K562 (cell line): ENCODE data around the gene GPR107. TPM values are rescaled to one million over a fixed set of nuclear protein-coding genes. Genes with fewer than 3 reads are reported as not detected.

Experiments used
- ATAC-seq: fragments of 200-7000 bp; cut with Tn5 transposase; 3 replicates; pipeline ENCODE4 v1.9.1; 2020; ENCODE audit warnings: moderate library complexity
- BruUV-seq: library from RNA; stranded (reverse); fragments of 400-500 nt; replicated peaks from 2 replicates; lab custom pipeline; 2021; lab: Mats Ljungman, UMichigan
- CTCF ChIA-PET: fragments of 300-600 bp; formaldehyde crosslinking; extraction: SDS; loops from one replicate; lab custom pipeline; 2021; ENCODE audit warnings: low intra/inter-chr PET ratio; lab: Yijun Ruan, JAX
- POLR2A ChIA-PET: fragments of 300-600, 350-650 bp; sonication (Branson Sonifier 250); formaldehyde crosslinking; extraction: SDS; loops from one replicate; lab custom pipeline; 2021; ENCODE audit warnings: antibody characterized with exemption, inconsistent platforms; lab: Yijun Ruan, JAX
- DNase-seq, 4 experiments: peaks; one replicate each; pipeline versions ENCODE4 v3.0.0 to v3.0.0-alpha.2; 2011 to 2018; ENCODE audit warnings: low spot score in 3 of 4, mixed read lengths in 3 of 4; ENCODE audit errors: extremely low read depth in 1 of 4
- FAIRE-seq: peaks from 2 replicates; lab custom pipeline; 2011; peaks lifted over from hg19 to GRCh38; lab: Jason Lieb, UNC
- H2AFZ ChIP-seq: 2 replicates; pipeline ENCODE4 v1.6.0; 2011; ENCODE audit warnings: low read depth, low read length, control low read depth, inconsistent platforms
- H3K27ac ChIP-seq: fragments of 200-600 bp; 3 replicates; pipeline ENCODE4 v1.8.0; 2011; ENCODE audit warnings: low read depth, mild to moderate bottlenecking, control low read depth, inconsistent platforms, low read length, moderate library complexity, mixed read lengths; ENCODE audit errors: extremely low read depth
- H3K27me3 ChIP-seq, 2 experiments: fragments of 300-600 bp in 1 of 2; 2 replicates in 1 of 2; 3 replicates in 1 of 2; pipeline versions ENCODE4 v1.6.0 to v1.8.0; 2011; ENCODE audit warnings: inconsistent platforms in 2 of 2, low read length in 2 of 2, mild to moderate bottlenecking in 1 of 2, mixed read lengths in 1 of 2, moderate library complexity in 1 of 2; ENCODE audit not compliant: control insufficient read depth in 2 of 2, insufficient read depth in 2 of 2
- H3K36me3 ChIP-seq: fragments of 300-600 bp; 3 replicates; pipeline ENCODE4 v1.8.0; 2011; ENCODE audit warnings: mild to moderate bottlenecking, low read length, inconsistent platforms; ENCODE audit not compliant: control insufficient read depth, insufficient read depth
- H3K4me1 ChIP-seq, 2 experiments: fragments of 200-600 bp in 1 of 2; replicated peaks in 1 of 2; 2 replicates in 1 of 2; 3 replicates in 1 of 2; pipeline versions ENCODE4 v1.5.1 to v1.8.0; 2011; ENCODE audit warnings: inconsistent platforms in 2 of 2, low read length in 2 of 2, mild to moderate bottlenecking in 1 of 2, mixed read lengths in 1 of 2, moderate library complexity in 1 of 2; ENCODE audit not compliant: control insufficient read depth in 2 of 2, insufficient read depth in 2 of 2
- H3K4me2 ChIP-seq: 2 replicates; pipeline ENCODE4 v1.6.1; 2011; ENCODE audit warnings: low read length, control low read depth, inconsistent platforms, mixed read lengths; ENCODE audit not compliant: insufficient read depth
- H3K4me3 ChIP-seq: fragments of 200-600 bp; sonication (generic), shearing (Covaris generic); 2 replicates; pipeline ENCODE4 v1.5.1; 2016; ENCODE audit warnings: control low read depth, inconsistent platforms
- H3K79me2 ChIP-seq: fragments of 200-600 bp; 3 replicates; pipeline ENCODE4 v1.8.0; 2011; ENCODE audit warnings: low read length, inconsistent platforms; ENCODE audit not compliant: control insufficient read depth, insufficient read depth
- H3K9ac ChIP-seq, 2 experiments: 2 replicates each; pipeline versions ENCODE4 v1.6.0 to v1.6.1; 2011; ENCODE audit warnings: low read depth in 2 of 2, low read length in 2 of 2, control low read depth in 1 of 2, inconsistent platforms in 1 of 2, mild to moderate bottlenecking in 1 of 2, mixed read lengths in 1 of 2; ENCODE audit not compliant: insufficient read depth in 1 of 2
- H3K9me1 ChIP-seq: one replicate; pipeline ENCODE4 v1.6.0; 2011; ENCODE audit warnings: inconsistent platforms, mild to moderate bottlenecking, low read length, moderate library complexity; ENCODE audit not compliant: control insufficient read depth, insufficient read depth
- H3K9me3 ChIP-seq: replicated peaks from 2 replicates; pipeline ENCODE4 v1.5.1; 2011; ENCODE audit warnings: low read depth, low read length, inconsistent platforms; ENCODE audit not compliant: control insufficient read depth, insufficient read depth
- H4K20me1 ChIP-seq: replicated peaks from 2 replicates; pipeline ENCODE4 v1.6.1; 2011; ENCODE audit warnings: low read length, inconsistent platforms, mixed read lengths; ENCODE audit not compliant: control insufficient read depth, insufficient read depth
- EWSR1 ChIP-seq: fragments of 450-650 bp; IDR thresholded peaks from 2 replicates; pipeline ENCODE4 v1.6.1; 2018; ENCODE audit warnings: borderline replicate concordance, mild to moderate bottlenecking, low read depth, moderate library complexity; ENCODE audit not compliant: partially characterized antibody
- MGA ChIP-seq: fragments of 450-650 bp; IDR thresholded peaks from 2 replicates; pipeline ENCODE4 v1.6.1; 2016; ENCODE audit warnings: mild to moderate bottlenecking, moderate library complexity
- TCF3 ChIP-seq: sonication (generic); formaldehyde crosslinking; IDR thresholded peaks from 2 replicates; pipeline ENCODE4 v1.4.0; 2020; ENCODE audit warnings: mild to moderate bottlenecking, missing genetic modification reagents
- YBX1 ChIP-seq: fragments of 450-650 bp; IDR thresholded peaks from 2 replicates; pipeline ENCODE4 v1.7.1; 2016; ENCODE audit warnings: mild to moderate bottlenecking
- ZNF316 ChIP-seq: fragments of 450-650 bp; IDR thresholded peaks from 2 replicates; pipeline ENCODE4 v1.6.1; 2016
- ZNF384 ChIP-seq: IDR thresholded peaks from 2 replicates; pipeline ENCODE4 v1.6.1; 2012; ENCODE audit warnings: low read depth, low read length, improper control_type of control experiment
- ZNF512 ChIP-seq: IDR thresholded peaks from 2 replicates; pipeline ENCODE4 v1.6.1; 2016; ENCODE audit warnings: missing genetic modification characterization, missing compliant biosample characterization
- WGBS: fragments of 100-300 bp; shearing (Covaris generic); methylation state at CpG from one replicate; pipeline ENCODE4 v1.1.6; 2016; ENCODE audit warnings: low coverage, mixed read lengths; ENCODE audit not compliant: insufficient coverage; ENCODE audit errors: missing lambda C conversion rate; 5-methylcytosine and 5-hydroxymethylcytosine counted together
- in situ Hi-C: fragments of 300-500 bp; cut with MboI; formaldehyde crosslinking; loops from 4 replicates; pipeline ENCODE4 v1.15.0; 2018; ENCODE audit warnings: inconsistent platforms, mixed read lengths
- intact Hi-C: fragments of 100-400 bp; cut with micrococcal nuclease; formaldehyde crosslinking; loops from 2 replicates; pipeline ENCODE4 v1.14.2; 2022
- polyA plus RNA-seq, 8 experiments: library from polyadenylated mRNA; depleted of rRNA in 4 of 8; stranded (reverse) in 5 of 8; unstranded in 3 of 8; fragments of >200 nt; fragmentation: Nextera tagmentation in 2 of 8; fragmentation: Illumina TruSeq in 1 of 8; extraction: Ambion mirVana in 2 of 8; extraction: Trizol in 1 of 8; gene quantifications; 2 replicates each; pipeline versions ENCODE4 v1.2.1 to v1.2.3, GENCODE V29; 2011 to 2014; ENCODE audit warnings: inconsistent platforms in 1 of 8, missing spikeins in 1 of 8
- total RNA-seq, 7 experiments: library from RNA; depleted of rRNA in 6 of 7; stranded (reverse); fragments of >200 nt in 6 of 7; fragmentation: Illumina TruSeq in 2 of 7; extraction: Trizol in 2 of 7; gene quantifications; 2 replicates each; pipeline versions ENCODE4 v1.2.1 to v1.2.3, GENCODE V29; 2011 to 2021; ENCODE audit warnings: low replicate concordance in 1 of 7

Gene GPR107
- total and polyA plus RNA-seq, 9 of the 15 experiments (the other 6 are each of a cell fraction or from before 2014, with no cell fraction given), result 3.2 to 34.6 (median 14.4) TPM

DNA sequence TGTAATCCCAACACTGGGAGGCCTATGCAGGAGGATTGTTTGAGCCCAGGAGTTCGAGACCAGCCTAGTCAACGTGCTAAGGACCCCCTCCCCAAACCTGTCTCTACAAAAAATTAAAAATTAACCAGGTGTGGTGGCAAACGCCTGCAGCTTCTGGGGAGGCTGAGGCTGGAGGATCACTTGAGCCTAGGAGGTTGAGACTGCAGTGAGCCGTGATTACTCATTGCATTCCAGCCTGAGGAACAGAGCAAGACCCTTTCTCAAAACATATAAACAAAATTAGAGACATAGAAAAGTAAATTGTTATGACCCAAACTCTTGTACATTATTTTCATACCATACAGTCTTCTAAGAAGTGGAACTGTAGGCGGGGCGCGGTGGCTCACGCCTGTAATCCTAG, 1.1 kb downstream of the GPR107 start (continued):
- TF ChIP-seq EWSR1 (no peak), ZNF512 (tag) (no peak), ZNF316 (no peak), YBX1 (no peak)

DNA sequence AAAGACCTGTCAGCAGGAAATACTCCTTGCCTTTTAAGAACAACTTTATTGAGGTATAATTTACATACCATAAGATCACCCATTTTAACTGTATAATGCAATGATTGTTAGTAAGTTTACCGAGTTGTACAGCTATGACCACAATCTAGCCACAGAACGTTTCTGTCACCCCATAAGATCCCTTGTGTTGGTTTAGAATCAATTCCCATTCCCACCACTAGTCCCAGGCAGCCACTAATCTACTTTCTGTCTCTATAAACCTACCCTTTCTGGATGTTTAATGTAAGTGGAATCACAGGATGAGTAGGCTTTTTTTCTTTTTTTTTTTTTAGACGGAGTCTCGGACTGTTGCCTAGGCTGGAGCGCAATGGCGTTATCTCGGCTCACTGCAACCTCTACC, 4.4 kb downstream of the GPR107 start:
- Histone ChIP-seq H3K4me2 (no peak overlapping the region), H3K9me1 (peaks cover 4% of the 10 kb centered on the region), H3K4me1 (peaks cover 8 to 20% of the 10 kb centered on the region in 2 experiments; a peak in 4 of 5 replicates), H3K9me3 (no peaks in the 10 kb centered on the region), H3K9ac (no peak overlapping the region), H3K27me3 (no peaks in the 10 kb centered on the region), H3K4me3 (no peak overlapping the region), H3K27ac (no peak overlapping the region), H3K36me3 (peaks cover 13% of the 10 kb centered on the region; the same call in 2 of the 3 replicates), H4K20me1 (peaks cover 3% of the 10 kb centered on the region; the same call in 1 of the 2 replicates), H2AFZ (no peak overlapping the region), H3K79me2 (peaks cover 55% of the 10 kb centered on the region)
- ChIA-PET POLR2A (interaction anchor here (0.7 to 1.6 kb wide), 3 partner anchors 10 to 307 kb away, joined by 3 read pairs; no protein-coding TSS in a partner anchor), CTCF (no interaction called here)
- peak; percentile 49 for ATAC-seq
- in situ Hi-C loops (no loop called here), intact Hi-C loops (no loop called here)
- 58% methylated on average over 4 of the region's 7 CpGs for WGBS
- peak; percentile 21 to 59 (median 46) for DNase-seq
- FAIRE-seq, result no peak
- no TSS peak for BruUV-seq
- TF ChIP-seq MGA (no peak), ZNF316 (peak; percentile 31), ZNF384 (0 out of 2 replicates have a peak, but pooled peaks have one; percentile 27), TCF3 (CRISPR knock-in tag) (no peak)
